ENCODE data around the gene CFAP99.
"Not testable (repeated sequence)": the region's sequence is repeated elsewhere in the genome, so short reads cannot be mapped to it uniquely, and the experiment has no call there.

Gene CFAP99

DNA sequence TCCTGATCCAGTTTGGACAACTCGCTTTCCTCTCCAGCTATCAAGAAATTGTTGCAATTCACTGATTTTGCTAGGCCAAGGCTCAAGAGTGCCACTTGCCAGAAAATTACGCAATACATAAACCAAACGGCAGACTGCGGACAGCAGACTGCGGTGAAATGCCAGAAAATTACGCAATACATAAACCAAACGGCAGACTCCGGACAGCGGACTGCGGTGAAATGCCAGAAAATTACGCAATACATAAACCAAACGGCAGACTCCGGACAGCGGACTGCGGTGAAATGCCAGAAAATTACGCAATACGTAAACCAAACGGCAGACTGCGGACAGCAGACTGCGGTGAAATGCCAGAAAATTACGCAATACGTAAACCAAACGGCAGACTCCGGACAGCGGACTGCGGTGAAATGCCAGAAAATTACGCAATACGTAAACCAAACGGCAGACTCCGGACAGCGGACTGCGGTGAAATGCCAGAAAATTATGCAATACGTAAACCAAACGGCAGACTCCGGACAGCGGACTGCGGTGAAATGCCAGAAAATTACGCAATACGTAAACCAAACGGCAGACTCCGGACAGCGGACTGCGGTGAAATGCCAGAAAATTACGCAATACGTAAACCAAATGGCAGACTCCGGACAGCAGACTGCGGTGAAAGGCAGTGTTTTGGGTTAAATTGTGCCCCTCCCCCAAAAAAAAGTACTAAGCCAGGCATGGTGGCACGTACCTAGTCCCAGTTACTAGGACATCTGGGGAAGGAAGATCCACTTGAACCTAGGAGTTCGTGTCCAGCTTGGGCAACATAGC lies 11.4 kb downstream of the CFAP99 start:
- not testable (repeated sequence) for DNase-seq (ENCODE audit: low spot score)

- no peak for DNase-seq (ENCODE audit: low spot score)
Measured at GRCh38 chr4:2432004-2432403, 13.2 kb downstream of the CFAP99 start.

DNA sequence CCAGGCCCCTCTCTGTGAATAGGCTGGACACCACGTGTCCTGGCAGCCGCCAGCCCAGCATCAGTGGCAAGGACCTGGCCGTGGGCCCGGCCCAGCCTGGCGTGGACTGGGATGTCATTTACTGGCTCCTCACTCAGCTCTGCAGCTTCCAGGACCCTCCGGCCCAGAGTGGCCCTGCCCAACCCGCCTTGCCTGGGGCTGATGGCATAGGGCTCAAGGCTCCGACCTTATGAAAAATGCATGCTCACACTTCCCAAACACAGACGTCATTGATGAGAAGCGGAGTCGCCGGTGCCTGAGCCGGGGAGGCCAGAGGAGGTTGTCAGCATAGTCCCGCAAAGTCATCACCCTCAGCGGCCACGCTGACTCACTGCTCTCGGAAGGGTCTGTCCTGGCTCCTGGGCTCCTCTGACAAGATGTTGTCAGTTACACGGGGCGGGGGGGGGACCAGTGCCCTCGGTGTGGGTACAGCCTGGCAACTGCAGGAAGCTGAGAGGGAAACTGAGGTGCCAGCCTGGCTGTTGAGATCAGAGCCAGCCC lies 14.3 kb downstream of the CFAP99 start:
- no peak for DNase-seq (ENCODE audit: low spot score)

- DNase-seq (ENCODE audit: low spot score), result no peak
Measured at GRCh38 chr4:2433609-2434350, 15.0 kb downstream of the CFAP99 start.

- DNase-seq (ENCODE audit: low spot score), result no peak
Measured at GRCh38 chr4:2434420-2434819, 15.7 kb downstream of the CFAP99 start.

DNA sequence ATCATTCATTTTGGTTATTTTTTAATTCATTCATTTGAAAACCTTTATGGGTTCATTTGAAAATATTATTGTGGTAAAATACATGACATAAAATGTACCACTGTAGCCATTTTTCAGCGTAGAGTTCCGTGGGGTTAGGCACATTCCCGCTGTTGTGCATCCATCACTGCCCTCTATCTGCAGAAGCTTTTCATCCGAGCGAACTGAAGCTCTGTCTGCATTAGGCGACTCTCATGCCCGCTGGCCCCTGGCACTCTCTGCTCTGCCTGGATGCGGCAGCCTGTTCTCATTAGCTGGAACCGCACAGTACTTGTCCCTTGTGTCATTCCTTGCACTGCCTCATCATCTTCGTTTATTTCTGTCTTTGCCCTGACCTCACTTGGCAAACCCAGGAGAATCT lies 17.5 kb downstream of the CFAP99 start:
- DNase-seq (ENCODE audit: low spot score), result peak; percentile 63

- DNase-seq (ENCODE audit: low spot score), result no peak
Measured at GRCh38 chr4:2436761-2437474, 18.2 kb downstream of the CFAP99 start.

- DNase-seq (ENCODE audit: low spot score), result no peak
Measured at GRCh38 chr4:2437475-2438215, 18.9 kb downstream of the CFAP99 start.

DNA sequence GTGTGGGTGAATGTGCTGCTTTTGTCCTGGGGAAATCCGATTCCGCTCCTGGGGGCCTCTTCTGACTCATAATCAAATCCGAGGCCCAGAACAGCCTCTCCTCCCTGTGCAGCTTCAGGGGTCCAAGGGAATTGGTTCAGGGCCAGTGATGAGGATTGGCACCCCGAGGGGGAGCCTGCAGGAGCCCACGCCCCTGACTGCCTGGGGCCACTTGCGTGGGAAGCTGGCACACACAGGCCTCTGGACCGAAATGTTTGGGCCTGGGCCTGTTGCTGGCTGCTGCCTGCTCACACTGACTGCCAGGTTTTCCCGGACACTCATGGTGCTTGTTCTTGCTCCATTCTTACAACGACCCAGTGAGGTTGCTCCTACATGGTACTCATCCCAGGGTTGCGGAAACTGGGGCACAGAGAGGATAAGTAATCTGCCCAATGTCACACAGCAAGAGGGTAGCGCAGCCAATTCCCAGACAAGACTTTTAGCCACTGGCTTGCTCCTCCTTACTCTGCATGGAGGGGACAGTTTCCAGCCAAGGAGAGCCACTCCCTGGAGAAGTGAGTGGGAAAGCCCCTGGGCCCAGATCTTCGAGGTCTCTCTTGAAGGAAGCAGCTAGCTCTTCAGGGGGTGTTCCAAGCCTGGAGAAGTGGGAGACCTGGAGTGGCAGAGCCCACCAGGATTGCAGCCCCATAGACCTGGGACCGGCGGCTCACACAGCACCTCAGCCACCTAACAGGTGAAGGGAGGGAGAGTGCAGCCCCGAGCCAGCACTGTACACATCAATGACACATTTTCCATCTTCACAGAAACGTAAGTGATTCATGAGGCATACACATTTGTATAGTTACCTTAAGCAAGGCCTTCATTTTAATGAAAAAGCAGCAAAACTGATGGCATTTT lies 20.3 kb downstream of the CFAP99 start:
- DNase-seq (ENCODE audit: low spot score), result no peak

- peak; percentile 64 for DNase-seq (ENCODE audit: low spot score)
Measured at GRCh38 chr4:2441393-2442174, 22.8 kb downstream of the CFAP99 start.

DNA sequence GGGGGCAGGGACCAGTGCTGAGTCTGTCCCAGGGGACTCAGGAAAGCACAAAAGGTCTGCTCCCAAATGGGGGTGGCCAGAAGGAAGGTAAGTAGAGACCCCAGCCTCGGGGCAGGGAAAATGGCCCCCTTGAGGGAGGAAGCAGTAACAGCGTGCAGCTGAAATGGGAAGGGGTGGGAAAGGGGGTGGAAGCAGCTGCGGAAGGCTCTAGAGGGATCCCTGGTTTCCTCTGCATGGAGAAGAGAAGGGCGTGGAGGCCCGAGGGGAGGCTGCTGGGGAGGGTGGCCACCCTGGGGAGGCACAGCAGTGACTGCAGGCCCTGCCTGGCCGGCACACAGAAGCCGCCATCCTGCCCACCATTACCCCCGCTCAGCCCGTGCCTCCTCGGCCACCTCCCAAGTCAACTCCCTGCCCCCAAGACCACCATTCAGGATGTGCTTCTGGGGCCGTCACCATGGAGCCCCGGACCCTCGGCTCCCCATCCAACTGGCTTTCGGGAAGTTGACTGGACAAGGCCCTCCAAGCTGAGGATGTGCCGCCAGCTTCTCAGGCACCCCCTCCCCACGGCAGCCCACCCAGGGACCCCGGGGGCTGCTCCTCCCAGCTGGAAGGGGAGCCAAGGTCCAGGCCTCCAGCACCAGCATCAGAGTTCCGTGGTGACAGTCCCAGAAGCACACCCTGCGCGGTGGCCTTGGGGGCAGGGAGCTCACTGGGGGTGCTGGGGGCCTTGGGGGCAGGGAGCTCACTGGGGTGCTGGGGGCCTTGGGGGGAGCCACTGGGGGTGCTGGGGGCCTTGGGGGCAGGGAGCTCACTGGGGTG lies 23.6 kb downstream of the CFAP99 start:
- no peak for DNase-seq (ENCODE audit: low spot score)

GRCh38 chr4:2443061-2443730 lies 24.4 kb downstream of the CFAP99 start:
- DNase-seq (ENCODE audit: low spot score), result no peak

DNA sequence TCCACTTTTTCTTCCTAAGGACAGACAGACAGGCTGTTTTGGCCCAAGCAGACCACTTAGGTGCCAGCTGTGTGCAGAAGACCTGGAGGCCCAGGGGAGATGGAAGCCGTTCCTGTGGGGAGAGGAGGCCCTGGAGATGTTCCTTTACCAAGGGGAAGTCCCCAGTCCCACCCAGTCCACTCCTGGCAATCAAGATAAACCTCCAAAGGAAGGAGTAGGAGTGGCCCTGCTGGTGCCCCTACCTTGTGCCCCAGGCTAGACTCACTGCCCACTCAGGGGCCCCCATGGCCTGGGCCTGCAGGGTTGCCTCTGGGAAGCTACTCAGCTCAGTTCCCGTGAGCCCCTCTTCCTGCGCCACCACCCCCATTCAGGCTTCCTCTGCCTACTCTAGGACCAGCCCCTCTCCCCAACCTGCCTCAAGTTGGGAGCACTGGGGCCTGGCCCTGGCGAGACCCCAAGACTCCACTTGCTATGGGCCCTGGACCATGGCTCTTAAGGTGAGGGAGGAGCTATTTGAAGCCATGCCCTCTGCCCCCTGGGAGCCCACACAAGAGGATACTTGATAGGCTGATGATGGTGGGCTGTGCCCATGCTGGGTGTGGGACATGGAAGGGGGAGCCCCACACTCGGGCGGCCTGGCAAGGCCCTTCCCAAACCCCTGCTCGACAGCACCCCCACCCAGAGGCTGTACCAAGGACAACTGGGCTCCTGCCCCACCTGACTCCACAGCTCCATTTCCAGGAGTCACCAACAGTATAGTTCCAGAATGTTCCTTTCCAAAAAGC lies 25.4 kb downstream of the CFAP99 start:
- no peak for DNase-seq (ENCODE audit: low spot score)

GRCh38 chr4:2445130-2445529 lies 26.4 kb downstream of the CFAP99 start:
- no peak for DNase-seq (ENCODE audit: low spot score)

GRCh38 chr4:2445571-2445970 lies 26.8 kb downstream of the CFAP99 start:
- no peak for DNase-seq (ENCODE audit: low spot score)

GRCh38 chr4:2446656-2447564 lies 28.2 kb downstream of the CFAP99 start:
- no peak for DNase-seq (ENCODE audit: low spot score)

GRCh38 chr4:2448589-2448988 lies 29.8 kb downstream of the CFAP99 start:
- no peak for DNase-seq (ENCODE audit: low spot score)

Data from AG08395 (cell line).